SK-N-SH (cell line): Measurements from ENCODE around the gene LHFPL6. TPM values are rescaled to one million over a fixed set of nuclear protein-coding genes. Genes with fewer than 3 reads are reported as not detected.

Source experiments
- CTCF ChIA-PET: fragments of 300-600, 350-600 bp; formaldehyde crosslinking; extraction: SDS; loops from one replicate; lab custom pipeline; 2021; lab: Yijun Ruan, JAX
- POLR2A ChIA-PET: fragments of 350-600 bp; sonication (Branson Sonifier 250); formaldehyde crosslinking; extraction: SDS; loops from one replicate; lab custom pipeline; 2020; ENCODE audit warnings: antibody characterized with exemption, inconsistent platforms; lab: Yijun Ruan, JAX
- DNase-seq: peaks from one replicate; pipeline ENCODE4 v3.0.0; 2012
- H2AFZ ChIP-seq: fragments of 200-600 bp; sonication (generic); 2 replicates; pipeline ENCODE4 v1.8.1; 2016; ENCODE audit warnings: antibody characterized with exemption, mild to moderate bottlenecking, low read depth
- H3F3A ChIP-seq: fragments of 200-600 bp; sonication (generic); replicated peaks from 2 replicates; pipeline ENCODE3; 2016; ENCODE audit warnings: antibody characterized with exemption, mild to moderate bottlenecking; ENCODE audit not compliant: insufficient read depth
- H3K27ac ChIP-seq, 2 experiments: fragments of 200-500 bp in 1 of 2; fragments of 200-600 bp in 1 of 2; sonication (Bioruptor generic) in 1 of 2; sonication (generic), shearing (Covaris generic) in 1 of 2; 2 replicates each; pipeline versions ENCODE4 v1.5.1 to v1.6.1; 2014 to 2016; ENCODE audit warnings: low read depth in 2 of 2, inconsistent platforms in 1 of 2, low read length in 1 of 2, mild to moderate bottlenecking in 1 of 2, mixed read lengths in 1 of 2
- H3K27me3 ChIP-seq: fragments of 200-600 bp; sonication (generic), shearing (Covaris generic); 2 replicates; pipeline ENCODE4 v1.6.1; 2016; ENCODE audit warnings: mixed run types; ENCODE audit not compliant: insufficient read depth
- H3K36me3 ChIP-seq, 2 experiments: fragments of 200-500 bp in 1 of 2; fragments of 200-600 bp in 1 of 2; sonication (Bioruptor generic) in 1 of 2; sonication (generic) in 1 of 2; replicated peaks in 1 of 2; 2 replicates each; pipeline versions ENCODE3 to v1.5.1; 2014 to 2016; ENCODE audit warnings: low read length in 1 of 2, mild to moderate bottlenecking in 1 of 2; ENCODE audit not compliant: insufficient read depth in 2 of 2, control insufficient read depth in 1 of 2
- H3K4me1 ChIP-seq, 2 experiments: fragments of 200-500 bp in 1 of 2; fragments of 200-600 bp in 1 of 2; sonication (Bioruptor generic) in 1 of 2; sonication (generic), shearing (Covaris generic) in 1 of 2; 2 replicates each; pipeline versions ENCODE4 v1.5.1 to v1.6.1; 2014 to 2016; ENCODE audit warnings: low read depth in 1 of 2, low read length in 1 of 2, mixed run types in 1 of 2; ENCODE audit not compliant: insufficient read depth in 2 of 2, control insufficient read depth in 1 of 2
- H3K4me2 ChIP-seq: fragments of 200-600 bp; sonication (generic), shearing (Covaris generic); 2 replicates; pipeline ENCODE4 v1.6.1; 2017; ENCODE audit warnings: mixed run types
- H3K4me3 ChIP-seq, 2 experiments: fragments of 200-500 bp in 1 of 2; fragments of 200-600 bp in 1 of 2; sonication (Bioruptor generic) in 1 of 2; sonication (generic), shearing (Covaris generic) in 1 of 2; 2 replicates each; pipeline versions ENCODE4 v1.5.1 to v1.8.1; 2014 to 2016; ENCODE audit warnings: low read depth in 2 of 2, inconsistent platforms in 1 of 2, low read length in 1 of 2, mild to moderate bottlenecking in 1 of 2, mixed read lengths in 1 of 2, moderate library complexity in 1 of 2
- H3K79me2 ChIP-seq: fragments of 200-600 bp; sonication (generic); 2 replicates; pipeline ENCODE4 v1.8.1; 2017; ENCODE audit warnings: mild to moderate bottlenecking; ENCODE audit not compliant: insufficient read depth
- H3K9ac ChIP-seq: fragments of 200-600 bp; sonication (generic); 2 replicates; pipeline ENCODE4 v1.6.1; 2017; ENCODE audit warnings: mixed run types
- H3K9me2 ChIP-seq: fragments of 200-600 bp; sonication (generic); 2 replicates; pipeline ENCODE4 v1.6.1; 2017; ENCODE audit warnings: mixed run types
- H3K9me3 ChIP-seq: fragments of 200-600 bp; sonication (generic); 2 replicates; pipeline ENCODE4 v1.6.1; 2017; ENCODE audit warnings: mixed run types, mild to moderate bottlenecking, moderate library complexity
- H4K20me1 ChIP-seq: fragments of 200-600 bp; sonication (generic); 2 replicates; pipeline ENCODE4 v1.6.1; 2017; ENCODE audit warnings: mild to moderate bottlenecking, mixed run types; ENCODE audit not compliant: insufficient read depth
- CHD2 ChIP-seq: fragments of 150-350 bp; IDR thresholded peaks from 2 replicates; pipeline ENCODE4 v1.6.1; 2018; ENCODE audit warnings: low read length; ENCODE audit not compliant: partially characterized antibody
- ELF1 ChIP-seq: IDR thresholded peaks from 2 replicates; pipeline ENCODE4 v1.4.0; 2012
- FOSL2 ChIP-seq: IDR thresholded peaks from 2 replicates; pipeline ENCODE4 v1.4.0; 2012; ENCODE audit warnings: low read depth, mild to moderate bottlenecking, moderate library complexity, borderline replicate concordance
- FOXJ3 ChIP-seq: sonication (generic); formaldehyde crosslinking; IDR thresholded peaks from 2 replicates; pipeline ENCODE4 v1.5.1; 2020; ENCODE audit warnings: mild to moderate bottlenecking, missing genetic modification reagents
- GATA2 ChIP-seq: sonication (generic); formaldehyde crosslinking; IDR thresholded peaks from 2 replicates; pipeline ENCODE4 v1.5.0; 2020; ENCODE audit warnings: mild to moderate bottlenecking, missing genetic modification reagents
- JUND ChIP-seq: IDR thresholded peaks from 2 replicates; pipeline ENCODE4 v1.4.0; 2012
- MEF2A ChIP-seq: IDR thresholded peaks from 2 replicates; pipeline ENCODE4 v1.4.0; 2012; ENCODE audit warnings: low read depth, borderline replicate concordance
- MXI1 ChIP-seq: IDR thresholded peaks from 2 replicates; pipeline ENCODE4 v1.6.1; 2012; ENCODE audit warnings: mild to moderate bottlenecking, low read depth, low read length, improper control_type of control experiment
- NFIC ChIP-seq: IDR thresholded peaks from 2 replicates; pipeline ENCODE4 v1.4.0; 2012; ENCODE audit warnings: borderline replicate concordance
- NRF1 ChIP-seq: IDR thresholded peaks from 2 replicates; pipeline ENCODE4 v1.6.1; 2012; ENCODE audit warnings: low read depth, mild to moderate bottlenecking, low read length
- POLR2AphosphoS5 ChIP-seq: IDR thresholded peaks from 2 replicates; pipeline ENCODE4 v1.6.1; 2012; ENCODE audit warnings: low read depth, low read length
- RAD21 ChIP-seq: IDR thresholded peaks from 2 replicates; pipeline ENCODE4 v1.6.1; 2012; ENCODE audit warnings: mild to moderate bottlenecking, low read length
- SMC3 ChIP-seq: IDR thresholded peaks from 2 replicates; pipeline ENCODE4 v1.6.1; 2012; ENCODE audit warnings: low read depth, low read length, improper control_type of control experiment
- TAF1 ChIP-seq: IDR thresholded peaks from 2 replicates; pipeline ENCODE4 v1.6.1; 2012; ENCODE audit warnings: low read depth, mild to moderate bottlenecking, low read length, moderate library complexity, borderline replicate concordance
- TEAD4 ChIP-seq: IDR thresholded peaks from 2 replicates; pipeline ENCODE4 v1.4.0; 2012; ENCODE audit warnings: mild to moderate bottlenecking, borderline replicate concordance; ENCODE audit not compliant: insufficient read depth
- WGBS: methylation state at CpG from one replicate; pipeline ENCODE4 v1.1.6; 2017; ENCODE audit warnings: low lambda C conversion rate; 5-methylcytosine and 5-hydroxymethylcytosine counted together
- polyA plus RNA-seq, 3 experiments: library from polyadenylated mRNA; depleted of rRNA; stranded (reverse); fragments of >200 nt; gene quantifications; 2 replicates each; pipeline ENCODE4 v1.2.3, GENCODE V29; 2012
- TF ChIP-seq, protein P1 (sequence below): fragments of 200-600 bp; sonication (generic); IDR thresholded peaks from 2 replicates; pipeline ENCODE4 v1.6.1; 2017; ENCODE audit warnings: antibody characterized with exemption, mild to moderate bottlenecking, moderate library complexity
- TF ChIP-seq, protein P2 (sequence below): fragments of 150-350 bp; IDR thresholded peaks from 2 replicates; pipeline ENCODE4 v1.6.1; 2017; ENCODE audit warnings: antibody characterized with exemption, low read length, low read depth, borderline replicate concordance
- TF ChIP-seq, protein P3 (sequence below): IDR thresholded peaks from 2 replicates; pipeline ENCODE4 v1.4.0; 2012; ENCODE audit warnings: low read depth

The LHFPL6 gene
- polyA plus RNA-seq, 1 of the 3 experiments (the other 2 are of a cell fraction), result 22.2 TPM

DNA sequence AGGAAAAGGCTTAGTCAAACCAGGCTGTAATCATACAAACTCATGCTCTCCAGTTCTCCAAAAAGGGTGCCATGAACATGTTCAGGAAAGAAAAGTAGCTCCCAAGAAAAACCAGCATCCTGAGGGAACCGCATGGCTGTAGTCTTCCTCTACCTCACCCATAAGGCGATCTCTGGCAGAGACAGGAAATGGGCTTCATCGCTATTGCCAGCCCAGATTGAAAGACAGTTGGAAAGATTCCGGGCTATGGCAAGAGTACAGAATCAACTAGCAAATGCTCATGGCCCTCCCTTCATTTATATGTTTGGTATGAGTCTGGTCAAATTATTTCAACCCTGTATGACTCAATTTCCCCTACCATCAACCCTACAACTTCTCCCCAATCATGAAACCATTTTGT is 140.1 kb downstream of the LHFPL6 start:
- Histone ChIP-seq H3K9me2 (no peaks in the 10 kb centered on the region), H4K20me1 (no peaks in the 10 kb centered on the region), H3K79me2 (no peaks in the 10 kb centered on the region), H3K9me3 (no peaks in the 10 kb centered on the region), H3K27me3 (no peaks in the 10 kb centered on the region), H3K9ac (no peak overlapping the region), H3F3A (no peaks in the 10 kb centered on the region), H3K36me3 (no peaks in the 10 kb centered on the region), H2AFZ (no peak overlapping the region), H3K27ac (no peak overlapping the region), H3K4me1 (no peaks in the 10 kb centered on the region; a peak in 2 of 4 replicates), H3K4me2 (no peak overlapping the region), H3K4me3 (no peak overlapping the region)
- WGBS, result 87% methylated on average over 4 of the region's 4 CpGs
- no peak for DNase-seq
- TF ChIP-seq, protein P1, sequence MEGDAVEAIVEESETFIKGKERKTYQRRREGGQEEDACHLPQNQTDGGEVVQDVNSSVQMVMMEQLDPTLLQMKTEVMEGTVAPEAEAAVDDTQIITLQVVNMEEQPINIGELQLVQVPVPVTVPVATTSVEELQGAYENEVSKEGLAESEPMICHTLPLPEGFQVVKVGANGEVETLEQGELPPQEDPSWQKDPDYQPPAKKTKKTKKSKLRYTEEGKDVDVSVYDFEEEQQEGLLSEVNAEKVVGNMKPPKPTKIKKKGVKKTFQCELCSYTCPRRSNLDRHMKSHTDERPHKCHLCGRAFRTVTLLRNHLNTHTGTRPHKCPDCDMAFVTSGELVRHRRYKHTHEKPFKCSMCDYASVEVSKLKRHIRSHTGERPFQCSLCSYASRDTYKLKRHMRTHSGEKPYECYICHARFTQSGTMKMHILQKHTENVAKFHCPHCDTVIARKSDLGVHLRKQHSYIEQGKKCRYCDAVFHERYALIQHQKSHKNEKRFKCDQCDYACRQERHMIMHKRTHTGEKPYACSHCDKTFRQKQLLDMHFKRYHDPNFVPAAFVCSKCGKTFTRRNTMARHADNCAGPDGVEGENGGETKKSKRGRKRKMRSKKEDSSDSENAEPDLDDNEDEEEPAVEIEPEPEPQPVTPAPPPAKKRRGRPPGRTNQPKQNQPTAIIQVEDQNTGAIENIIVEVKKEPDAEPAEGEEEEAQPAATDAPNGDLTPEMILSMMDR, result no peak
- TF ChIP-seq POLR2AphosphoS5, result no peak
- TF ChIP-seq CHD2, result no peak
- TF ChIP-seq TEAD4, result no peak
- no peak for TF ChIP-seq JUND
- TF ChIP-seq FOXJ3 (CRISPR knock-in tag), result no peak
- TF ChIP-seq ELF1, result no peak
- TF ChIP-seq SMC3, result no peak
- no peak for TF ChIP-seq RAD21
- no peak for TF ChIP-seq NRF1
- ChIA-PET POLR2A (no interaction called here), CTCF (no interaction called here)

DNA sequence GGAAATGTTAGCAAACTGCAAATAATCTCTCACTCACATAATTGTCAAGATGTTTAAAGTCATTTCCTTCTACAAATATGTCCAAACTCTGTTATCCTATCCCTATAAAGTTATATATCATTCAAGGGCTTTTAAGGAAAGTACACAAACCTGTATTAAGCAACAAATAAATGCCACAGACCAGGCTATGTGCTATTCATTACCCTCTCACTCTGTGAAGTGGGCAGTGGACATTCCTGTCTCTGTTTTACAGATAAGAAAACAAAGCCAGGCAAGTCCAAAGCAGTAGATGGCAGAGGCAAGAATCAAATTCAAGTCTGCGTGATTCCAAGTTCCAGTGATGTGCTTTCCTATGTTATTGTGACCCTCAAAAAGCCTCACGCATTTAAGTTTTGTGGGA is 140.6 kb downstream of the LHFPL6 start:
- H3K4me1 ChIP-seq, result no peaks in the 10 kb centered on the region; a peak in 2 of 4 replicates
- H3K9me3 ChIP-seq, result no peaks in the 10 kb centered on the region
- CTCF ChIA-PET, result interaction anchor here (0.9 kb wide), 1 partner anchor 11 kb away, joined by 4 read pairs; no protein-coding TSS in a partner anchor
- no peaks in the 10 kb centered on the region for H4K20me1 ChIP-seq
- no peak overlapping the region for H2AFZ ChIP-seq
- no peak for DNase-seq
- no peaks in the 10 kb centered on the region for H3K36me3 ChIP-seq
- no peaks in the 10 kb centered on the region for H3K27me3 ChIP-seq
- H3K79me2 ChIP-seq, result no peaks in the 10 kb centered on the region
- no peaks in the 10 kb centered on the region for H3F3A ChIP-seq
- WGBS, result 82% methylated on average over 2 of the region's 2 CpGs
- no peak overlapping the region for H3K9ac ChIP-seq
- H3K27ac ChIP-seq, result no peak overlapping the region; a peak in 1 of 4 replicates
- POLR2A ChIA-PET, result no interaction called here
- no peaks in the 10 kb centered on the region for H3K9me2 ChIP-seq
- TF ChIP-seq RAD21 (no peak), MXI1 (no peak), CHD2 (no peak), NRF1 (no peak), GATA2 (CRISPR knock-in tag) (no peak), POLR2AphosphoS5 (no peak), TAF1 (no peak), MEF2A (no peak), FOSL2 (no peak), NFIC (no peak), ELF1 (no peak), FOXJ3 (CRISPR knock-in tag) (no peak)
- TF ChIP-seq, protein P2, sequence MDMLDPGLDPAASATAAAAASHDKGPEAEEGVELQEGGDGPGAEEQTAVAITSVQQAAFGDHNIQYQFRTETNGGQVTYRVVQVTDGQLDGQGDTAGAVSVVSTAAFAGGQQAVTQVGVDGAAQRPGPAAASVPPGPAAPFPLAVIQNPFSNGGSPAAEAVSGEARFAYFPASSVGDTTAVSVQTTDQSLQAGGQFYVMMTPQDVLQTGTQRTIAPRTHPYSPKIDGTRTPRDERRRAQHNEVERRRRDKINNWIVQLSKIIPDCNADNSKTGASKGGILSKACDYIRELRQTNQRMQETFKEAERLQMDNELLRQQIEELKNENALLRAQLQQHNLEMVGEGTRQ, result no peak
- TF ChIP-seq, protein P3, sequence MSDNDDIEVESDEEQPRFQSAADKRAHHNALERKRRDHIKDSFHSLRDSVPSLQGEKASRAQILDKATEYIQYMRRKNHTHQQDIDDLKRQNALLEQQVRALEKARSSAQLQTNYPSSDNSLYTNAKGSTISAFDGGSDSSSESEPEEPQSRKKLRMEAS, result no peak
- H3K4me3 ChIP-seq, result no peak overlapping the region
- H3K4me2 ChIP-seq, result no peak overlapping the region
